NB4 (cell line): ENCODE data around the gene YARS1.
A peak's percentile ranks its signal among the peaks of the same experiment; 100 is the strongest.

Experiments
- DNase-seq: peaks from one replicate; pipeline ENCODE4 v3.0.0; 2010; ENCODE audit warnings: low read depth
- H3K4me3 ChIP-seq: one replicate; pipeline ENCODE4 v1.5.1; 2011; ENCODE audit warnings: mild to moderate bottlenecking, low read depth, low read length, moderate library complexity
- CTCF ChIP-seq: IDR thresholded peaks from one replicate; pipeline ENCODE4 v1.5.1; 2012; ENCODE audit warnings: low read depth, low read length
- MAX ChIP-seq: IDR thresholded peaks from 2 replicates; pipeline ENCODE4 v1.6.1; 2011; ENCODE audit warnings: low read depth, low read length
- MYC ChIP-seq: IDR thresholded peaks from 2 replicates; pipeline ENCODE4 v1.6.1; 2011; ENCODE audit warnings: low read depth, low read length
- POLR2A ChIP-seq: IDR thresholded peaks from 2 replicates; pipeline ENCODE4 v1.6.1; 2011; ENCODE audit warnings: mild to moderate bottlenecking; ENCODE audit not compliant: insufficient read length; ENCODE audit errors: extremely low read depth

Gene YARS1

GRCh38 chr1:32817159-32817814 lies at the start of gene YARS1, which contains the start of gene S100PBP:
Gene YARS1, minus strand, starts transcription at chr1:32817358. Its CDS starts 114 bp downstream, at chr1:32817244.
Gene S100PBP, plus strand, starts transcription at chr1:32817653. Its CDS starts 8,447 bp downstream, at chr1:32826100.
- TF ChIP-seq MYC (peak; percentile 100), MAX (peak; percentile 97), POLR2A (peak; percentile 78), CTCF (no peak)
- DNase-seq: peak; percentile 99
- H3K4me3 ChIP-seq: peak within 1 kb of the TSS; percentile 96

GRCh38 chr1:32865639-32866405 lies 48.7 kb upstream of the YARS1 start:
- DNase-seq: no peak
- TF ChIP-seq CTCF: no peak
- no peak for TF ChIP-seq POLR2A
- no peak for TF ChIP-seq MAX
- TF ChIP-seq MYC: no peak
- no peak overlapping the region for H3K4me3 ChIP-seq

- DNase-seq: no peak
- TF ChIP-seq MYC: no peak
- no peak for TF ChIP-seq MAX
- no peak for TF ChIP-seq CTCF
- TF ChIP-seq POLR2A: no peak
- no peak overlapping the region for H3K4me3 ChIP-seq
Observed at GRCh38 chr1:32864375-32865019, 47.3 kb upstream of the YARS1 start.

- H3K4me3 ChIP-seq: no peak overlapping the region
- TF ChIP-seq MYC (no peak), POLR2A (no peak), MAX (no peak), CTCF (no peak)
- DNase-seq: no peak
Observed at GRCh38 chr1:32863881-32864245, 46.7 kb upstream of the YARS1 start.

- TF ChIP-seq MYC: no peak
- no peak for TF ChIP-seq MAX
- no peak for TF ChIP-seq POLR2A
- no peak for TF ChIP-seq CTCF
- DNase-seq: no peak
- no peak overlapping the region for H3K4me3 ChIP-seq
Observed at GRCh38 chr1:32863218-32863880, 46.2 kb upstream of the YARS1 start.
